Fibroblast of villous mesenchyme (primary cell): ENCODE data around the gene PLXNA4. TPM values are rescaled to one million over a fixed set of nuclear protein-coding genes. Genes with fewer than 3 reads are reported as not detected.

ENCODE experiments used
- DNase-seq: peaks from one replicate; pipeline ENCODE4 v3.0.0-alpha.2; 2010; ENCODE audit warnings: low read depth
- H3K4me3 ChIP-seq: 2 replicates; pipeline ENCODE4 v1.5.1; 2011; ENCODE audit warnings: low read depth, mild to moderate bottlenecking, low read length
- total RNA-seq: library from RNA; depleted of rRNA; stranded (reverse); fragments of >200 nt; gene quantifications from 2 replicates; pipeline ENCODE4 v1.2.3, GENCODE V29; 2012
- TF ChIP-seq, protein P1 (sequence below): IDR thresholded peaks from 2 replicates; pipeline ENCODE4 v1.5.1; 2012; ENCODE audit warnings: low read depth, mild to moderate bottlenecking, low read length; ENCODE audit not compliant: insufficient read depth

PLXNA4 gene
- total RNA-seq, 1 donor, result not detected

DNA sequence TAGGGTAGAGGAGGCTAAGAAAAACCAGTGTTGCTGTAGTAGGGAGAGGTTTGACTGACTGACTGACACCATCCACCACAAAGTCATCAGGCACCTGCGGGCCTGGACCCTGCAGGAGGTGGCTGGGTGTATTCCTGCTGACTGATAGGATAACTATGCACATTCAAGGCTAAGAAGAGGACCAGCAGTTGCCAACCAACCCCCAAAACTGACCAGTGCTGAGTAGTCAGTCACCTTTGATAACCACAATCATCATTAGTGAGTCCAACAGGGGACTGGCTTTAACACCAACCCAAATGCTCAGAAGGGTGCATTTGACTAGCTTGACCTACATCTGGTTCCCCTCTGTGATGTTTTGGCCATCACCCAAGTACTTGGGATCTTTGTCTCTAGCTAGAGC is 30.5 kb downstream of the PLXNA4 start:
- DNase-seq, result no peak
- TF ChIP-seq, protein P1, sequence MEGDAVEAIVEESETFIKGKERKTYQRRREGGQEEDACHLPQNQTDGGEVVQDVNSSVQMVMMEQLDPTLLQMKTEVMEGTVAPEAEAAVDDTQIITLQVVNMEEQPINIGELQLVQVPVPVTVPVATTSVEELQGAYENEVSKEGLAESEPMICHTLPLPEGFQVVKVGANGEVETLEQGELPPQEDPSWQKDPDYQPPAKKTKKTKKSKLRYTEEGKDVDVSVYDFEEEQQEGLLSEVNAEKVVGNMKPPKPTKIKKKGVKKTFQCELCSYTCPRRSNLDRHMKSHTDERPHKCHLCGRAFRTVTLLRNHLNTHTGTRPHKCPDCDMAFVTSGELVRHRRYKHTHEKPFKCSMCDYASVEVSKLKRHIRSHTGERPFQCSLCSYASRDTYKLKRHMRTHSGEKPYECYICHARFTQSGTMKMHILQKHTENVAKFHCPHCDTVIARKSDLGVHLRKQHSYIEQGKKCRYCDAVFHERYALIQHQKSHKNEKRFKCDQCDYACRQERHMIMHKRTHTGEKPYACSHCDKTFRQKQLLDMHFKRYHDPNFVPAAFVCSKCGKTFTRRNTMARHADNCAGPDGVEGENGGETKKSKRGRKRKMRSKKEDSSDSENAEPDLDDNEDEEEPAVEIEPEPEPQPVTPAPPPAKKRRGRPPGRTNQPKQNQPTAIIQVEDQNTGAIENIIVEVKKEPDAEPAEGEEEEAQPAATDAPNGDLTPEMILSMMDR, result no peak
- no peak overlapping the region for H3K4me3 ChIP-seq

DNA sequence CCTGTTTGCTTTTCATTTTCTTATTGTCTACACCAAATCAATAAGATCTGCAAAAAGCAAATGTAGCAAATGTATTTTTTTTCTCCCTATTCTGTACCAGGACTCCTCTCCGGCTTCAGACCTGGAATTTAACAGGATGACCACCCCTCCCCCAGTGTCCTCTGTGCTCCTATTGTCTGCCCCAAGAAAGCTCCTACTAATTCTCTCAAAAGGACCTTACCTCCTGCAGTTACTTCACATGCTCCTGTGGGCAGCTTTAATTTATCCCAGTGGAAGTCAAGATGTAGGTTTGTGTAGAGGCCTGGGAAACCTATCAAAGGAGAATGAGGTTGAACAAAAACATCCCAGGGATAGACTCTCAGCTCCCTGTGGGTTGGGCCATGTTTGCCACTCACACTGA is 31.3 kb downstream of the PLXNA4 start:
- TF ChIP-seq, protein P1, result no peak
- H3K4me3 ChIP-seq, result no peak overlapping the region
- no peak for DNase-seq

DNA sequence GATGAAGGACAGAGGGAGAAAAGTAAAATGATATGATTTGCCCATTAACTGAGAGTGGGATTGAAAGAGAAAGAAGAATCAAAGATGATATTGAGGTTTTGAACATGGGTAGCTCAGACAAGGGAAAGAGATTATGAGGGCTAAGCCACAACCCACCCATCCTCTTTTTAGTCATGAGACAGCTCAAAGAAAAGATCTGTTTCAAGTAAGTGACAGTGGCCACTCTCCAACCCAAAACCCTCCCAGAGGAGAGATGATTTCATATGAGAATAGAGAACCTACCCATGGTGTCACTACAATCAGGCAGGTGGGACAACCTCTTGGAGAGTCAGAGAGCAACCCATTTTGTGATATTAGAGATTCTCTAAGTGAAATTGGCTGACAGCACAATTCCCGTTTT is 32.2 kb downstream of the PLXNA4 start:
- TF ChIP-seq, protein P1, result no peak
- no peak for DNase-seq
- H3K4me3 ChIP-seq, result no peak overlapping the region

DNA sequence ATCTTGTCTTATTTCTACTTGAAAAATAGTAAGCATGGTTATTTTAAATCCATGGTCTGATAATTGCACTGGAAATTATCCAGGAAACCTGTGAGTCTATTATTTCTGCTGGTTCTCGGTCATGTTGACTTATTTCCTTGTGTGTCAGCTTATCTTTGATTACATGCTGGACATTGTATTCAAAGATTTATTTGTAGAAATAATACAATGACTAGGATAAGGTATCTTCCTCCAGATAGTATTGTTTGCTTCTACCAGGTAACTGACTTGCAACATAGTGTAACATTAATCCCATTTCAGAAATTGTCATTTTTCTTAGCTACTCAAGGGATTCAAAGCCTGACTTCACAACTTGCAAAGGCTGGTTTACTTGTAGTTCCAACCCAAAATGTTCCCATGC is 33.4 kb downstream of the PLXNA4 start:
- no peak overlapping the region for H3K4me3 ChIP-seq
- no peak for DNase-seq
- TF ChIP-seq, protein P1, result no peak

DNA sequence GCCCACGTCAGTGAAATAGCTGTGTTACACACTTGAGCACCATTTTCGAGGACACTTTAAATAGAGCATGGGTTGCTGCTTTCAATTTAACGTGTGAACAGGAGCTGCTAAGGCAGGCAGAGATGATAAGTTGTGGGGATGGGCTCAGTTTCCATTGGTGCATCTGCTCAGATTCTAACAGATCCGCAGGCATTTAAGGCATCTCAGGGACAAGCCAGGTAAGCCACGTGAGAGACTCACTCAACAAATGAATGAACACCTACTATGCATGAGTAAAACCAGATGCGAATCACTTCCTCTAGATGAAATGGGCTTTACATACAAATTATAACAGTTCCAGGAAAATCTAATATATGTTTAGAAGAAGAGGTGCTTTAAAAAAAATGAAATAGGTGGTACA is 34.6 kb downstream of the PLXNA4 start:
- H3K4me3 ChIP-seq, result no peak overlapping the region
- DNase-seq, result no peak
- TF ChIP-seq, protein P1, result no peak

DNA sequence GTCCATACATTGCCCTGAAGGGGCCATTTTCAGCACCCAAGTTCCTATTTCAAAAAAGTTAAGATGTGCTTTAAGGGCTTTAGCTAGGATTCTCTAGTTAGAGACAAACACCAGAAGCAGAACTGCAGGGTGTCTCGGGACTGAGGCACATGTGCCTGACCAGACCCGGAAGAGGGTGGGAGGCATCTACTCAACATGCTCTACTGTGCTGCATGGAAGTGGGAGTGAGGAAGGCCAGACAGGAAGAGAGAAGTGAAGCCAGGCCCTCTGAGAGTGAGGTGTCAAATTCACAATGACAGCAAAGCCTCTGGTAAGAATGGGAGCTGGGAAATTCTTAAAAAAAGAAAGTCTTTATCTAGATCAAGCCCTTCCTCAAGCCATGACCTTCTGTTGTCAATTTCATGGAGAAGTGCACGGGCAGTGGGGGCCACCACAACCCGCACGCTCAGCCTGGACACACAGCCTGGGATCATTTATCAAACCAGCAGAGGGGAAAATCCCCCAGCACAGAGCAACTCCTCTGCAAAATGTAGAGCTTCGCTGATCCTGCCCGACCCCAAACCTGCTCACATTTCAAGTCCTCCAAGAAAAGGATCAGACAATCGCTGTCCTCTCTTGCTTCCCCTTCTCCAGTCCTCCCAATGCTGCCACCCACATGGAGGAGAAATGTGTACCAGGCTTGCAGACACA is 38.7 kb downstream of the PLXNA4 start:
- DNase-seq, result no peak
- TF ChIP-seq, protein P1, result no peak

DNA sequence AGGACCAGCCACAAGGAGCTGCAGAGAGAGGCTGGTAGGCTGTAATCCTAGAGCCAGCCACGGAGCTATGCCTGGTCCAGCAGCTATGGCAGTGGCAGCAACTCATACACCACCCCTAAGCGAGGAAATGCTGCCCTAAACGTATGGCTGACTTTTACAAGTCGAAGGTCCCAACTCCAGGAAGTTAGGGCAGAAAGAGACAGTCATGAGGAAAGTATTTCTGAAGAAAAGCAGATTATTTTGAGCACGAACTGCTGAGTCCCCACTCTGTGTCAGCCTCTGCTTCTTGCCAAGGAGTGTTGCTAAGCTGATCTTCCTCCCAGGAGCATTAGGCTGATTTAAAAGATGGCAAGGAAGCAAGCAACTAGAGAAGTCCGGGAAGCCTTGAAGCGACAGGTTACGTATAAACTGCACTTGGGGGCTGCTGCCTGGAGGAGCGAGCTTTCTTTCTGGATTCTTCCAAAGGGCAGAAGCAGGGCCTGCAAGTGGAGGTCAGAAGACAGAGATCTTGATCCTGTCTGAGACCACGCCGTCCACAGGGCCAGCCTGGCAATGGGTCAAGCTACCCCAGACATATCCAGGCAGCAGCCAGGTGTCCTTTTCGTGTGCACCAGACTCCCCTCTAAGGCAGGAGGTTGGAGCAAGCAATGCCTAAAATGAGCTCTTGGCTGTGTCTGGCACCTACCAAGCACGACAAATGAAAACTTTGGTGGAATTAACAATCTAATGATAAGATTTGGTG is 39.4 kb downstream of the PLXNA4 start:
- TF ChIP-seq, protein P1, result no peak
- no peak overlapping the region for H3K4me3 ChIP-seq
- DNase-seq, result no peak

More for the DNA sequence above, 38.7 kb downstream of the PLXNA4 start:
- H3K4me3 ChIP-seq, result no peak overlapping the region
